HG03045 (cell line): ENCODE measurements around the gene FADD.
A peak's percentile ranks its signal among the peaks of the same experiment; 100 is the strongest.

ENCODE experiments used
- ATAC-seq: cut with Tn5 transposase; IDR thresholded peaks from one replicate; pipeline ENCODE4 v1.9.1; 2021; ENCODE audit warnings: mild to moderate bottlenecking, moderate library complexity; ENCODE audit not compliant: unreplicated experiment

The FADD gene

GRCh38 chr11:70202920-70203750 lies at the start of gene FADD:
FADD (plus strand) TSS chr11:70203296; CDS start chr11:70203460, 164 bp downstream.
- peak; percentile 72 for ATAC-seq

- ATAC-seq = no peak
Measured at GRCh38 chr11:70155386-70155785, 47.7 kb upstream of the FADD start.

- no peak for ATAC-seq
Measured at GRCh38 chr11:70156291-70157037, 46.6 kb upstream of the FADD start.

- no peak for ATAC-seq
Measured at GRCh38 chr11:70158201-70158600, 44.9 kb upstream of the FADD start.

- no peak for ATAC-seq
Measured at GRCh38 chr11:70158757-70159389, 44.2 kb upstream of the FADD start.

GRCh38 chr11:70159627-70160570 lies 43.2 kb upstream of the FADD start:
- ATAC-seq = no peak

- ATAC-seq = no peak
Measured at GRCh38 chr11:70161043-70161625, 42.0 kb upstream of the FADD start.

- no peak for ATAC-seq
Measured at GRCh38 chr11:70164705-70165104, 38.4 kb upstream of the FADD start.

GRCh38 chr11:70167120-70167519 lies 36.0 kb upstream of the FADD start:
- no peak for ATAC-seq

- no peak for ATAC-seq
Measured at GRCh38 chr11:70167723-70168404, 35.2 kb upstream of the FADD start.

- no peak for ATAC-seq
Measured at GRCh38 chr11:70168405-70168754, 34.7 kb upstream of the FADD start.

GRCh38 chr11:70169127-70169526 lies 34.0 kb upstream of the FADD start:
- no peak for ATAC-seq

- no peak for ATAC-seq
Measured at GRCh38 chr11:70169632-70170031, 33.5 kb upstream of the FADD start.

- no peak for ATAC-seq
Measured at GRCh38 chr11:70170596-70171210, 32.4 kb upstream of the FADD start.

- ATAC-seq = no peak
Measured at GRCh38 chr11:70173018-70173417, 30.1 kb upstream of the FADD start.

- ATAC-seq = no peak
Measured at GRCh38 chr11:70174547-70175235, 28.4 kb upstream of the FADD start.

- ATAC-seq = no peak
Measured at GRCh38 chr11:70175236-70175698, 27.8 kb upstream of the FADD start.

- ATAC-seq = no peak
Measured at GRCh38 chr11:70176940-70177689, 26.0 kb upstream of the FADD start.
